ENCODE results near the gene LRBA.

The LRBA gene

GRCh38 chr4:150447356-150447755, 567.7 kb downstream of the LRBA start:
- H3K4me3 ChIP-seq (ENCODE audit: low read depth, low read length): no peak overlapping the region
- TF ChIP-seq CTCF (conservative IDR thresholded peaks at IDR 0.05; ENCODE audit: low read depth, low read length): no peak
- no peak for DNase-seq (ENCODE audit: low read depth)

GRCh38 chr4:150439451-150439933, 575.6 kb downstream of the LRBA start:
- TF ChIP-seq CTCF (conservative IDR thresholded peaks at IDR 0.05; ENCODE audit: low read depth, low read length): no peak
- no peak for DNase-seq (ENCODE audit: low read depth)
- no peak overlapping the region for H3K4me3 ChIP-seq (ENCODE audit: low read depth, low read length)

GRCh38 chr4:150436598-150437370, 578.3 kb downstream of the LRBA start:
- no peak for TF ChIP-seq CTCF (conservative IDR thresholded peaks at IDR 0.05; ENCODE audit: low read depth, low read length)
- no peak overlapping the region for H3K4me3 ChIP-seq (ENCODE audit: low read depth, low read length)
- no peak for DNase-seq (ENCODE audit: low read depth)

- DNase-seq (ENCODE audit: low read depth): no peak
- no peak overlapping the region for H3K4me3 ChIP-seq (ENCODE audit: low read depth, low read length)
- no peak for TF ChIP-seq CTCF (conservative IDR thresholded peaks at IDR 0.05; ENCODE audit: low read depth, low read length)
Measured at GRCh38 chr4:150431221-150431620, 583.9 kb downstream of the LRBA start.

GRCh38 chr4:150425161-150425560, 589.9 kb downstream of the LRBA start:
- TF ChIP-seq CTCF (conservative IDR thresholded peaks at IDR 0.05; ENCODE audit: low read depth, low read length): no peak
- no peak overlapping the region for H3K4me3 ChIP-seq (ENCODE audit: low read depth, low read length)
- no peak for DNase-seq (ENCODE audit: low read depth)

GRCh38 chr4:150423503-150423902, 591.6 kb downstream of the LRBA start:
- no peak overlapping the region for H3K4me3 ChIP-seq (ENCODE audit: low read depth, low read length)
- DNase-seq (ENCODE audit: low read depth): no peak
- TF ChIP-seq CTCF (conservative IDR thresholded peaks at IDR 0.05; ENCODE audit: low read depth, low read length): no peak

GRCh38 chr4:150423074-150423473, 592.0 kb downstream of the LRBA start:
- no peak overlapping the region for H3K4me3 ChIP-seq (ENCODE audit: low read depth, low read length)
- TF ChIP-seq CTCF (conservative IDR thresholded peaks at IDR 0.05; ENCODE audit: low read depth, low read length): no peak
- DNase-seq (ENCODE audit: low read depth): no peak

Data from choroid plexus epithelial cell (primary cell).